ENCODE measurements around the gene ARHGAP6.

- TF ChIP-seq POLR2AphosphoS5 (IDR thresholded peaks at IDR 0.05), result no peak
- TF ChIP-seq POLR2A (IDR thresholded peaks at IDR 0.05), result no peak
Observed at GRCh38 chrX:11337292-11338009, 328.3 kb downstream of the ARHGAP6 start.
